HepG2 (cell line): ENCODE data around the gene OR1F1. TPM values are rescaled to one million over a fixed set of nuclear protein-coding genes. Genes with fewer than 3 reads are reported as not detected.

Experiments used
- EP300 ChIP-seq, 3 experiments: sonication (generic) in 1 of 3; formaldehyde crosslinking in 1 of 3; IDR thresholded peaks; 2 replicates each; pipeline versions ENCODE4 v1.5.1 to v1.6.1; 2011 to 2020; ENCODE audit warnings: low read depth in 2 of 3, low read length in 2 of 3, borderline replicate concordance in 1 of 3, improper control_type of control experiment in 1 of 3, mild to moderate bottlenecking in 1 of 3, missing genetic modification reagents in 1 of 3, moderate library complexity in 1 of 3
- NRL ChIP-seq: sonication (generic); formaldehyde crosslinking; IDR thresholded peaks from 2 replicates; pipeline ENCODE4 v1.5.0; 2020; ENCODE audit warnings: missing genetic modification reagents, mild to moderate bottlenecking, moderate library complexity, borderline replicate concordance
- SIX4 ChIP-seq: sonication (generic); formaldehyde crosslinking; IDR thresholded peaks from 2 replicates; pipeline ENCODE4 v1.4.0; 2020; ENCODE audit warnings: missing genetic modification reagents
- SNRNP70 ChIP-seq: fragments of 200-400 bp; formaldehyde crosslinking; IDR thresholded peaks from 2 replicates; pipeline ENCODE4 v1.6.1; 2017; ENCODE audit warnings: mild to moderate bottlenecking, low read depth, low read length, moderate library complexity
- SOX6 ChIP-seq, 2 experiments: fragments of 450-650 bp in 1 of 2; sonication (generic) in 1 of 2; formaldehyde crosslinking in 1 of 2; IDR thresholded peaks; 2 replicates each; pipeline versions ENCODE4 v1.4.0 to v1.6.1; 2017 to 2020; ENCODE audit warnings: antibody characterized with exemption in 1 of 2, mild to moderate bottlenecking in 1 of 2, missing genetic modification reagents in 1 of 2
- ZBTB42 ChIP-seq: sonication (generic); formaldehyde crosslinking; IDR thresholded peaks from 2 replicates; pipeline ENCODE4 v1.5.0; 2020; ENCODE audit warnings: mild to moderate bottlenecking, missing genetic modification reagents
- ZFX ChIP-seq: sonication (generic); formaldehyde crosslinking; IDR thresholded peaks from 2 replicates; pipeline ENCODE4 v1.4.0; 2020; ENCODE audit warnings: mild to moderate bottlenecking, low read depth, missing genetic modification reagents, moderate library complexity
- ZNF121 ChIP-seq: sonication (generic); formaldehyde crosslinking; IDR thresholded peaks from 2 replicates; pipeline ENCODE4 v1.5.0; 2020; ENCODE audit warnings: mild to moderate bottlenecking, missing genetic modification reagents
- ZNF383 ChIP-seq: sonication (generic); formaldehyde crosslinking; IDR thresholded peaks from 2 replicates; pipeline ENCODE4 v1.4.0; 2020; ENCODE audit warnings: missing genetic modification reagents, mild to moderate bottlenecking, borderline replicate concordance
- ZSCAN20 ChIP-seq: sonication (generic); formaldehyde crosslinking; IDR thresholded peaks from 2 replicates; pipeline ENCODE4 v1.4.0; 2020; ENCODE audit warnings: missing genetic modification reagents, mild to moderate bottlenecking, borderline replicate concordance
- ZSCAN29 ChIP-seq: sonication (generic); formaldehyde crosslinking; conservative IDR thresholded peaks from 2 replicates; pipeline ENCODE4 v1.4.0; 2020; ENCODE audit warnings: mild to moderate bottlenecking, missing genetic modification reagents
- polyA plus RNA-seq, 8 experiments: library from polyadenylated mRNA; depleted of rRNA in 3 of 8; stranded (reverse) in 7 of 8; unstranded in 1 of 8; fragments of >200 nt; fragmentation: Illumina TruSeq in 4 of 8; extraction: Trizol in 4 of 8; gene quantifications; 2 replicates each; pipeline versions ENCODE4 v1.2.1 to v1.2.3, GENCODE V29; 2011 to 2016; ENCODE audit warnings: low read depth in 4 of 8, missing spikeins in 1 of 8, mixed read lengths in 1 of 8; ENCODE audit not compliant: insufficient read depth in 1 of 8
- total RNA-seq, 5 experiments: library from RNA; depleted of rRNA; stranded (reverse); fragments of >200 nt; fragmentation: Illumina TruSeq; extraction: Trizol; gene quantifications; 2 replicates each; pipeline ENCODE4 v1.2.3, GENCODE V29; 2016; ENCODE audit warnings: low read depth in 1 of 5
- TF ChIP-seq, protein P1 (sequence below): sonication (generic); formaldehyde crosslinking; IDR thresholded peaks from 2 replicates; pipeline ENCODE4 v1.8.1; 2023; ENCODE audit warnings: mild to moderate bottlenecking, inconsistent platforms, moderate library complexity, missing genetic modification reagents, borderline replicate concordance
- TF ChIP-seq, protein P2 (sequence below): IDR thresholded peaks from 2 replicates; pipeline ENCODE4 v1.6.1; 2012; ENCODE audit warnings: inconsistent platforms
- TF ChIP-seq, protein P3 (sequence below): sonication (generic); formaldehyde crosslinking; IDR thresholded peaks from 2 replicates; pipeline ENCODE4 v1.4.0; 2020; ENCODE audit warnings: mild to moderate bottlenecking, missing genetic modification reagents
- TF ChIP-seq, protein P4 (sequence below): sonication (generic); formaldehyde crosslinking; IDR thresholded peaks from 2 replicates; pipeline ENCODE4 v1.5.0; 2020; ENCODE audit warnings: missing genetic modification reagents
- TF ChIP-seq, protein P5 (sequence below): sonication (generic); formaldehyde crosslinking; IDR thresholded peaks from 2 replicates; pipeline ENCODE4 v1.9.0; 2021; ENCODE audit warnings: missing genetic modification reagents, mild to moderate bottlenecking, borderline replicate concordance

Gene OR1F1
- total and polyA plus RNA-seq, 2 of the 13 experiments (the other 11 are each of a cell fraction or from before 2014, with no cell fraction given): 0.90 TPM; not detected in 1

DNA sequence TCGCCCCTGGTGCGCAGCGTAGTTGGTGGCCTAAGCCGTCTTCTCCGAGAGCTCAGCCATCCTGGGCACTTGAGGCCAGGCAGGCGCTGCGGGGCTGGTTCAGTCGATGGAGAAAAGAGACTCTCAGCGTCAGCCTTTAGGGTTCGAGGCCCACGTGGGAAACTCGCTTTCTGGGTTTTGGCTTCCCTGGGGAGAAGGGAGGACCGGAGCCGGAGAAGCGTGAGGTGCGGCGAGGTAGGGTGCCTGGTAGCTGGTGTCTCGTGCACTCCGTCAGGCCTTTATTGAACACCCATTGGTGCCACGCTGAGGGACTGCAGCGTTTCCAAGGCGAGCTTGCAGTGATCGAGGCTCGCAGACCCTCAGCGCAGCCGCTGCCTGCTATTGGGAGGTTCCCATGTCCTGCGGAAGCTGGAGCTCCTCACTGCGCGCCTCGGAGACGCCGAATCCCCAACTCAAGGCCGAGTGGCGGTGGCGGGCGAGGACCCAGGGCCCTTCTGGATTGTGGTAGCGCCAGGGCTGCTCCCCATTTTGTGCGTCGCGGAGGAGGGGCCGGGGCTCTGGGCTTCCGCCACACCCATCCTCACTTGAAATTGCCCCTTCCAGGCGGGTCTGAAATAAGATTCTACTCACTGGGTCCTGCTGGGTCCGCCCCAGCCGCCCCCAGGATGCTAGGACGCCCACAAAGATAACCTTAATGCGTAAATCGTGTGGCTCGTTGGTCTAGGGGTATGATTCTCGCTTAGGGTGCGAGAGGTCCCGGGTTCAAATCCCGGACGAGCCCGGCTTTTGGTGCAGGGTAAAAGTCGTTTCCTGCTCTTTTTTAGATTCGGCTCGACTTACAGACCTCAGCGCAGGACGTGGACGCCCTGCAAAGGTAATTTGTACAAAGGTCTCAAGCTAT is 1.2 kb downstream of the OR1F1 start (continued):
- TF ChIP-seq ZSCAN20 (CRISPR knock-in tag) (0 out of 2 replicates have a peak, but pooled peaks have one; percentile 30), SOX6 (IDR thresholded peaks at IDR 0.05) (no peak), SOX6 (CRISPR knock-in tag; IDR thresholded peaks at IDR 0.05) (0 out of 2 replicates have a peak, but pooled peaks have one; percentile 24), NRL (peak; percentile 59; the same call in 1 of the 2 replicates), ZFX (CRISPR knock-in tag) (peak; percentile 57), ZBTB42 (CRISPR knock-in tag) (no peak), ZNF121 (CRISPR knock-in tag) (0 out of 2 replicates have a peak, but pooled peaks have one; percentile 29), SIX4 (CRISPR knock-in tag) (no peak), ZSCAN29 (no peak), ZNF383 (CRISPR knock-in tag) (no peak), EP300 (IDR thresholded peaks at IDR 0.05; ENCODE audit: low read depth in 2 of 2, low read length in 2 of 2) (peak in 1 of 2 experiments; percentile 14; a peak in 1 of 4 replicates), EP300 (CRISPR knock-in tag; IDR thresholded peaks at IDR 0.05; ENCODE audit: borderline replicate concordance) (no peak), SNRNP70 (no peak)
- TF ChIP-seq, protein P1, sequence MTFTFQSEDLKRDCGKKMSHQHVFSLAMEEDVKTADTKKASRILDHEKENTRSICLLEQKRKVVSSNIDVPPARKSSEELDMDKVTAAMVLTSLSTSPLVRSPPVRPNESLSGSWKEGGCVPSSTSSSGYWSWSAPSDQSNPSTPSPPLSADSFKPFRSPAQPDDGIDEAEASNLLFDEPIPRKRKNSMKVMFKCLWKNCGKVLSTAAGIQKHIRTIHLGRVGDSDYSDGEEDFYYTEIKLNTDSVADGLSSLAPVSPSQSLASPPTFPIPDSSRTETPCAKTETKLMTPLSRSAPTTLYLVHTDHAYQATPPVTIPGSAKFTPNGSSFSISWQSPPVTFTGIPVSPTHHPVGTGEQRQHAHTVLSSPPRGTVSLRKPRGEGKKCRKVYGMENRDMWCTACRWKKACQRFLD (CRISPR knock-in tag): 0 out of 2 replicates have a peak, but pooled peaks have one; percentile 16
- TF ChIP-seq, protein P2, sequence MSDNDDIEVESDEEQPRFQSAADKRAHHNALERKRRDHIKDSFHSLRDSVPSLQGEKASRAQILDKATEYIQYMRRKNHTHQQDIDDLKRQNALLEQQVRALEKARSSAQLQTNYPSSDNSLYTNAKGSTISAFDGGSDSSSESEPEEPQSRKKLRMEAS: peak; percentile 79
- TF ChIP-seq, protein P3, sequence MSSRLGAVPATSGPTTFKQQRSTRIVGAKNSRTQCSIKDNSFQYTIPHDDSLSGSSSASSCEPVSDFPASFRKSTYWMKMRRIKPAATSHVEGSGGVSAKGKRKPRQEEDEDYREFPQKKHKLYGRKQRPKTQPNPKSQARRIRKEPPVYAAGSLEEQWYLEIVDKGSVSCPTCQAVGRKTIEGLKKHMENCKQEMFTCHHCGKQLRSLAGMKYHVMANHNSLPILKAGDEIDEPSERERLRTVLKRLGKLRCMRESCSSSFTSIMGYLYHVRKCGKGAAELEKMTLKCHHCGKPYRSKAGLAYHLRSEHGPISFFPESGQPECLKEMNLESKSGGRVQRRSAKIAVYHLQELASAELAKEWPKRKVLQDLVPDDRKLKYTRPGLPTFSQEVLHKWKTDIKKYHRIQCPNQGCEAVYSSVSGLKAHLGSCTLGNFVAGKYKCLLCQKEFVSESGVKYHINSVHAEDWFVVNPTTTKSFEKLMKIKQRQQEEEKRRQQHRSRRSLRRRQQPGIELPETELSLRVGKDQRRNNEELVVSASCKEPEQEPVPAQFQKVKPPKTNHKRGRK (CRISPR knock-in tag): peak; percentile 39; the same call in 1 of the 2 replicates
- TF ChIP-seq, protein P4, sequence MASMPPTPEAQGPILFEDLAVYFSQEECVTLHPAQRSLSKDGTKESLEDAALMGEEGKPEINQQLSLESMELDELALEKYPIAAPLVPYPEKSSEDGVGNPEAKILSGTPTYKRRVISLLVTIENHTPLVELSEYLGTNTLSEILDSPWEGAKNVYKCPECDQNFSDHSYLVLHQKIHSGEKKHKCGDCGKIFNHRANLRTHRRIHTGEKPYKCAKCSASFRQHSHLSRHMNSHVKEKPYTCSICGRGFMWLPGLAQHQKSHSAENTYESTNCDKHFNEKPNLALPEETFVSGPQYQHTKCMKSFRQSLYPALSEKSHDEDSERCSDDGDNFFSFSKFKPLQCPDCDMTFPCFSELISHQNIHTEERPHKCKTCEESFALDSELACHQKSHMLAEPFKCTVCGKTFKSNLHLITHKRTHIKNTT: no peak
- TF ChIP-seq, protein P5, sequence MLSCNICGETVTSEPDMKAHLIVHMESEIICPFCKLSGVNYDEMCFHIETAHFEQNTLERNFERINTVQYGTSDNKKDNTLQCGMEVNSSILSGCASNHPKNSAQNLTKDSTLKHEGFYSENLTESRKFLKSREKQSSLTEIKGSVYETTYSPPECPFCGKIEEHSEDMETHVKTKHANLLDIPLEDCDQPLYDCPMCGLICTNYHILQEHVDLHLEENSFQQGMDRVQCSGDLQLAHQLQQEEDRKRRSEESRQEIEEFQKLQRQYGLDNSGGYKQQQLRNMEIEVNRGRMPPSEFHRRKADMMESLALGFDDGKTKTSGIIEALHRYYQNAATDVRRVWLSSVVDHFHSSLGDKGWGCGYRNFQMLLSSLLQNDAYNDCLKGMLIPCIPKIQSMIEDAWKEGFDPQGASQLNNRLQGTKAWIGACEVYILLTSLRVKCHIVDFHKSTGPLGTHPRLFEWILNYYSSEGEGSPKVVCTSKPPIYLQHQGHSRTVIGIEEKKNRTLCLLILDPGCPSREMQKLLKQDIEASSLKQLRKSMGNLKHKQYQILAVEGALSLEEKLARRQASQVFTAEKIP: no peak
